Gastrocnemius medialis (tissue), 4 donors: ENCODE results near the gene MARCHF7. TPM values are rescaled to one million over a fixed set of nuclear protein-coding genes. Genes with fewer than 3 reads are reported as not detected.

ENCODE experiments used
- ATAC-seq, 2 donors: fragments of 150-250 bp; one replicate each; pipeline ENCODE4 v1.9.1; 2016
- DNase-seq, 2 donors: peaks; one replicate each; pipeline ENCODE4 v3.0.0-alpha.2; 2019
- H3K27ac ChIP-seq, 4 donors: fragments of 200-600 bp; sonication (generic); 1 replicate in 1 of 4; 2 replicates in 3 of 4; pipeline ENCODE4 v1.5.1; 2016 to 2018; ENCODE audit warnings: mild to moderate bottlenecking in 2 of 4, moderate library complexity in 1 of 4
- H3K27me3 ChIP-seq, 3 donors: fragments of 200-600 bp; sonication (generic) in 2 of 3; 1 replicate in 1 of 3; 2 replicates in 2 of 3; pipeline versions ENCODE4 v1.5.1 to v1.6.0; 2016 to 2019; ENCODE audit warnings: mild to moderate bottlenecking in 1 of 3, moderate library complexity in 1 of 3
- H3K36me3 ChIP-seq, 2 donors: fragments of 200-600 bp; sonication (generic) in 1 of 2; one replicate each; pipeline ENCODE4 v1.5.1; 2017 to 2018
- H3K4me1 ChIP-seq, 2 donors: fragments of 200-600 bp; sonication (generic) in 1 of 2; one replicate each; pipeline ENCODE4 v1.5.1; 2016 to 2017; ENCODE audit warnings: mild to moderate bottlenecking in 2 of 2
- H3K4me3 ChIP-seq, 4 donors: fragments of 200-600 bp; sonication (generic) in 3 of 4; 1 replicate in 1 of 4; 2 replicates in 3 of 4; pipeline ENCODE4 v1.5.1; 2016 to 2019; ENCODE audit warnings: mild to moderate bottlenecking in 2 of 4
- H3K9me3 ChIP-seq, 3 donors: fragments of 200-600 bp; sonication (generic) in 2 of 3; 1 replicate in 1 of 3; 2 replicates in 2 of 3; pipeline ENCODE4 v1.5.1; 2016 to 2019
- CTCF ChIP-seq, 5 experiments: fragments of 450-650 bp in 3 of 5; fragments of 200-600 bp in 2 of 5; sonication (generic) in 2 of 5; IDR thresholded peaks in 4 of 5; conservative IDR thresholded peaks in 1 of 5; 1 replicate in 4 of 5; 2 replicates in 1 of 5; pipeline ENCODE4 v1.5.1; 2016 to 2019; ENCODE audit warnings: antibody characterized with exemption in 5 of 5, mild to moderate bottlenecking in 3 of 5, moderate library complexity in 3 of 5
- POLR2A ChIP-seq, 2 donors: fragments of 450-650 bp; IDR thresholded peaks; one replicate each; pipeline ENCODE4 v1.6.1; 2017; ENCODE audit warnings: antibody characterized with exemption in 2 of 2, mild to moderate bottlenecking in 2 of 2, moderate library complexity in 2 of 2
- in situ Hi-C, 4 donors: fragments of 200-750 bp; cut with MboI; loops; one replicate each; pipeline versions ENCODE4 v1.15.0 to v1.8.0; 2017; ENCODE audit warnings: low sequenced_read_pairs in 4 of 4
- intact Hi-C: fragments of 100-400 bp; cut with DNase I; formaldehyde crosslinking; loops from one replicate; pipeline ENCODE4 v1.15.1; 2023; ENCODE audit warnings: low total_unique reads
- total RNA-seq, 4 donors: library from RNA; depleted of rRNA; stranded (reverse); fragments of >200 nt; gene quantifications; one replicate each; pipeline versions ENCODE4 v1.1.0 to v1.2.3, GENCODE V29; 2016

MARCHF7 gene
- total RNA-seq, 4 donors from 2014 or later: 88.6 to 125 (median 93.4) TPM

- Histone ChIP-seq H3K4me1 (no peaks in the 10 kb centered on the region), H3K27me3 (no peaks in the 10 kb centered on the region), H3K36me3 (peaks cover 0 to 4% of the 10 kb centered on the region in 2 donors), H3K9me3 (no peaks in the 10 kb centered on the region), H3K27ac (no peak overlapping the region), H3K4me3 (no peak overlapping the region)
- intact Hi-C loops: no loop called here
- ATAC-seq (no peak), DNase-seq (no peak)
- TF ChIP-seq POLR2A (IDR thresholded peaks at IDR 0.05): no peak
- in situ Hi-C loops: loop anchor here in 1 of 4 donors (25.0 kb wide), 1 partner anchor 191 kb away; no protein-coding TSS in a partner anchor
These were observed 8.8 kb upstream of the MARCHF7 start for GRCh38 chr2:159703491-159703890.

GRCh38 chr2:159706385-159706980, 5.8 kb upstream of the MARCHF7 start:
- ATAC-seq (no peak), DNase-seq (no peak)
- Histone ChIP-seq H3K36me3 (peaks cover 0 to 4% of the 10 kb centered on the region in 2 donors), H3K27me3 (no peaks in the 10 kb centered on the region), H3K27ac (no peak overlapping the region), H3K9me3 (no peaks in the 10 kb centered on the region), H3K4me1 (peaks cover 0 to 3% of the 10 kb centered on the region in 2 donors), H3K4me3 (no peak overlapping the region)
- in situ Hi-C loops (loop anchor here in 1 of 4 donors (25.0 kb wide), 1 partner anchor 194 kb away; no protein-coding TSS in a partner anchor), intact Hi-C loops (no loop called here)
- TF ChIP-seq CTCF (IDR thresholded peaks at IDR 0.05 in 4 of 5, conservative IDR thresholded peaks at IDR 0.05 in 1 of 5) (no peak), POLR2A (IDR thresholded peaks at IDR 0.05) (no peak)

GRCh38 chr2:159708066-159708760, 4.1 kb upstream of the MARCHF7 start:
- intact Hi-C loops: no loop called here
- in situ Hi-C loops: loop anchor here in 1 of 4 donors (25.0 kb wide), 1 partner anchor 196 kb away; no protein-coding TSS in a partner anchor
- TF ChIP-seq CTCF (IDR thresholded peaks at IDR 0.05 in 4 of 5, conservative IDR thresholded peaks at IDR 0.05 in 1 of 5): no peak
- TF ChIP-seq POLR2A (IDR thresholded peaks at IDR 0.05): no peak

GRCh38 chr2:159710601-159711180, 1.6 kb upstream of the MARCHF7 start:
- Histone ChIP-seq H3K4me1 (peaks cover 7 to 29% of the 10 kb centered on the region in 2 donors), H3K27ac (peak overlapping the region in 2 of 4 donors; percentile 98), H3K27me3 (no peaks in the 10 kb centered on the region), H3K4me3 (no peak overlapping the region), H3K36me3 (peaks cover 0 to 6% of the 10 kb centered on the region in 2 donors), H3K9me3 (no peaks in the 10 kb centered on the region)
- no peak for DNase-seq
- TF ChIP-seq POLR2A (IDR thresholded peaks at IDR 0.05) (no peak), CTCF (IDR thresholded peaks at IDR 0.05 in 4 of 5, conservative IDR thresholded peaks at IDR 0.05 in 1 of 5) (no peak)
- in situ Hi-C loops: loop anchor here in 1 of 4 donors (25.0 kb wide), 1 partner anchor 198 kb away; no protein-coding TSS in a partner anchor
- no peak for ATAC-seq
- intact Hi-C loops: loop anchor here (5.0 kb wide), 2 partner anchors 87 to 458 kb away; partner anchors contain the start of gene CD302

More at GRCh38 chr2:159708066-159708760, 4.1 kb upstream of the MARCHF7 start:
- peaks cover 0 to 4% of the 10 kb centered on the region in 2 donors for H3K36me3 ChIP-seq
- ATAC-seq: no peak
- H3K27me3 ChIP-seq: no peaks in the 10 kb centered on the region
- no peak overlapping the region for H3K4me3 ChIP-seq
- H3K9me3 ChIP-seq: no peaks in the 10 kb centered on the region
- no peak for DNase-seq
- H3K4me1 ChIP-seq: peaks cover 0 to 7% of the 10 kb centered on the region in 2 donors
- no peak overlapping the region for H3K27ac ChIP-seq
